GM19035 (cell line): ENCODE data around the gene TRMT44.

ENCODE experiments used
- ATAC-seq: cut with Tn5 transposase; IDR thresholded peaks from one replicate; pipeline ENCODE4 v1.9.1; 2021; ENCODE audit not compliant: unreplicated experiment

The TRMT44 gene

GRCh38 chr4:8465615-8466611, 25.3 kb downstream of the TRMT44 start:
- ATAC-seq: no peak

- ATAC-seq: no peak
Observed at GRCh38 chr4:8467016-8467415, 26.4 kb downstream of the TRMT44 start.

DNA sequence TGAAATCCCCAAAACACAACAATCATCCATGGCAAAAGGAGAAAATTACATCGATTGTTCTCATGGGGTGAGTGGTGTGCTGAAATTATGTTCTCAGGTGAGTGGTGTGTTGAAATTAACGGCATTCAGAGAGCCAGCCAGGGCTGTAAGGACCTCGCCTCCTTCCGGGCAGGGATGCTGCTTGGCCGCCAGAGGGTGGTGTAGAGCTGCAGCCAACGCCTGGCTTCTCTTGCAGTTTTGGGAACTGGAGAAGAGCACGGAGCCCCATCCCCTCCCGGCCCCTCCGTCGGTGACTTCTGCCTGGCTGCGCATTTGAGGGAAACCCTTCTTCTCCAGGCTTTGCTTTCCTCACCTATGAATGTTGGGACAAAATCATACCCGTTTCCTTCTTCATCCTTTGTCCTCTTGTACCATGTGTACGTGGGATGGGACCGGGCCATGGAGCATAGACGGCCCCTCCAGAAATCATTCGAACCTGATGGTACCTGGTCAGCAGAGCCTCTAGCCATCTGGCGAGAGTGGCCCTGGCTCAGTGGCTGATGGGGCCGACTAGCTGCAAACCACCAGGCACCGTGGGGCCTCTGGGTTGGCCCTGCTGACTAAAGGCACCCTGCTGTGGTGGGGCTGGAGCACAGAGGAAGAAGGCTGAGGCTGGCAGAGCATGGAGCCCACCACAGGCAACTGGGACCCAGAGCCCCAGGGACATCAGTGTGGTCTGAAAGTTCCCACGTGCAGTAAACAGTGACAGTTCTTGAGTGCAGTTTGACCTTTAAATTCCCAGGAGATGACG, 28.4 kb downstream of the TRMT44 start:
- ATAC-seq: no peak

DNA sequence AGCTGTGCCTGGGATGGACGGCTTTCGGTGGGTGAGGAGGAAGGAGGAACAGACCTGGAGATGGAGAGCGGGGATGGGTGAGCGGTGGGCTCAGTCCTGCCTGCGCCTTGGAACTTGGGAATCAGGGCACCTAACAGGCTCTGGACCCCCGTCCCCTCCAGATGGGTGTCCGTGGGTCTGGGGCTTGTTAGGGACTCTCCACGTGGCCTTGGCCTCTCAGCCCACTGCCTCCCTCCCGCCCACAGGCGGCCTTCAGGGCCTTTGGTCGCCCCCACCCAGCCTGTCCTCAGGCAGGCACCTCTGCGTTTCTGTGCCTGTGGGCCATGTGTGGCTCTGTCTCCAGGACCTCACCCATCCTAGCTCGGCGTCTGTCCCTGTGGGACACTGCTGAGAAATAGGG, 29.0 kb downstream of the TRMT44 start:
- no peak for ATAC-seq

GRCh38 chr4:8470451-8471024, 30.0 kb downstream of the TRMT44 start:
- ATAC-seq: no peak

- ATAC-seq: no peak
Observed at GRCh38 chr4:8471211-8471875, 30.8 kb downstream of the TRMT44 start.

DNA sequence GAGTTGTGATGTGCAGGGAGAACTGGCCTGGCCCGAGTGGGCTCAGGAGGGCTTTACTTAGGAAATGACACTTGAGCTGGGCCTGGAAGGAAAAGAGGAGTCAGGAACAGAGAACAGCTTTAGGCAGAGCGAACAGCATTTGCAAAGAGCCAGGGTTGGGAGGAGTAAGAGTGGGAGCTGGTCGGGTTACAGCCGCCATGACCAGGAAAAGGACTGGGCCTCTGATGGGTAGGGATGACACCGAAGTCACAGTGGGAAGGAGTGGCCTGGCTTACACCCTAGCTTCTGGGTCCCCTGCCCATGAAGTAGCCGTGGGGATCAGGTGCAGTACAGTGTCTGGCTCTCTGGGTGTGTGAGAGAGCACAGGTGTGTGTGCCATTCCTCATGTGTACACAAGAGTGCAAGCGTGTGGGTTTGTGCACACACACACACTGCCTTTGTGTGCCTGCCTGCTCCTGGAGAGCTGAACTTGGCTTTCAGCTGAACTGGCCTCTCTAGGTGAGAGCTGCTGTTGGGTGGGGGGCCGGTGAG, 31.6 kb downstream of the TRMT44 start:
- ATAC-seq: no peak

DNA sequence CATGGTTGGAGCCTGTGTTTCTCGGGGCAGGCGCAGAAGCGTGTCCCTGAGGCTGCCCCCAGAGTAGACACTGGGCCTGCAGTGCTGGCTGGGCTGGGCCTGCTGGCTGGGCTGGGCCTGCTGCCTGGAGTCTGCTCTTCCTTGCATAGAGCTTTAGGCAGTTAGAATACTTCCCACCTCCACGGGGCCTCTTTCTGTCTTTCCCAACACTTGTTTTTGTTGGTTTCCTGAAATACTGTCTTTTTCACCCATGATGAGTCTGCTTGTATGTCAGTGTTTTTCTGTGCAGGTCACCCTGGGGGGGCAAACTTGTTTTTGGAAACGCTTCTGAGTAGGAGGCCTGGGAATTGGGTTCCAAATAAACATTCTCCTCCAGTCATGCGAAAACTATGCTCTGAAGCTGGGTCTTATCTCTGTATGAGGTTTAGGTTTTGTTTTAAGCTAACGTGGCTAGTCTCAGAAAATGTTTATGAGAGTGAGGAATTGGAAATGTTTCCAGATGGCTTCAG, 32.2 kb downstream of the TRMT44 start:
- no peak for ATAC-seq

DNA sequence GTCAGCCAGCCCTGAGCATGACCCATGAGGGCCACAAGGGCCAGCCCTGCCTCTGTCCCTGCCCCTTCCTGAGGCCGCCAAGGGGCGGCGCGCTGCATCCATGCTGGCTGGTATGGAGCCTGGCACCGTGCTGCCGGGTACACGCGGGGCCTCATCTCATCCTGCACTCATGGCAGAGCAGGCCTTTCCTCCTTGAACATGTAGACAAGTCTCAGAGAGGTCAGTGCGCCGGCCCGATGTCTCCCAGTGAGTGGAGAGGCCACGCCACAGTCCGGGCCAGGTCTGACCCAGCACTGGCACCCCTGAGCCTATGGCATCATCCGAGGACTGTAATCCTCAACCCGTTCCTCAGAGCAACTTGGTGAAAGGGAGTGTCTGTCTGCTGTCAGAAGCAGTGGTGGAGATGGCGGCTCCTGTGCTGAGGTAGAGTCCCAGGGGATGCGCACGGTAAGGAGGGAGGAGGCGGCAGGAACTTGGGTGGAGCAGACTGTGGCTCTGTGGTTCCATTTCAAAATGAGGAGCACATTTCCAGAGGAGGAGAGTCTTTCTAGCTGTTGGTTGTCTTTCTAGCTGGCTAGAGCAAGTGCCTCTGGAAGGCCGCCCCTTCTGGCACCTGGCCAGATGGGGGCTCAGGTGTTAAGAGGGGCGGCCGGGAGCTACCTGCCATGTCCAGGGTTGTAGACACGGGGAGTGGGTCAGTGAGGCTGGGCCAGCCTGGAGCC, 32.8 kb downstream of the TRMT44 start:
- no peak for ATAC-seq

DNA sequence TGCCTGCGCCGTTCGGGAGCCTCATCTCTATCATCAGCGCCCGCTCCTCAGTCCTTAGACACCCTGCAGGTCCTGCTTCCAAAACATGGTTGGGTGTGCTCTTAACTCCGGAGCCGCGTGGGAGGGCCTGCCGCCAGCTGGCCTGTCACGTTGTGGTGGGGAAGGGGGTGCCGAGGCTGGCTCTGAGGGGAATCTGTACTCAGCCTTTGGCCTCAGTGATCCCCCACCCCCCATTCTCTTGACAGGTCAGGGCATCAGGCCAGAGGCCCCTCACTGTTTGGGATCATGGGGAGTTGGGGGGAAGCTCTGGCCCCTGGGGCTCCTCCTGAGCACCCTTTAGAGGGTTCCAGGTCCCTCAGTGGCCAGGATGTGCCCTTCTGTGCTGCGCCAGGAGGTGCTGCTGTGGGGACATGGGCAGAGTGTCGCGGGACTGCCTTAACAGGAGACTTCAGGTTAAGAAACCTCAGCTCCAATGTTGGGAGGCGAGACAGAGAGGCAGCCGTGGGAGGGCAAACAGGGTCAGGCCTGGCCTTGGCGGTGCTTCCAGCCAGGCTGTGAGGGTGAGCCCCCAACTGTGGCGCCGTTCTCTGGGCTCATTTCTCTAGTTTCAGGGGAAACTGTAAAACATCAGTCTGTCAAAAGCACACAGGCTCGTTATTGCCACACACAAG, 33.5 kb downstream of the TRMT44 start:
- no peak for ATAC-seq

DNA sequence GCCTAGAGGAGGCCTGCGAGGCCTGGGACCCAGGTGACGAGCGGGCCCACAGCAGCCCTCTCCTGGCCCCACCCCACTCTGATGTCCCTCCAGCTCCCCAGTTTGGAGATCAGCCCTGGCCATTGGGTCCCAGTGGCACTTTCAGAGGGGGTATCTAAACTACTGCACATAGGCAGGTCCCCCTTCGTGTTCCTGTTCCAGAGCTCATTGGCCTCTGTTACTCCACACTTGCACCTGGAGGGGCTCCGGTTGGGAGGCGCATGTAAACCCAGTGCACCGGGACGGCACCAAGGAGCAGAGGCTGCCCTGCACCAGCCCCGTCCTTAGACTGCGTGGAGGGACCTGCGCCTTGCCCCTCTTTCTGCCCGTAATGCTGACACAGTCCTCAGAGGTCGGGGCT, 34.3 kb downstream of the TRMT44 start:
- ATAC-seq: no peak

GRCh38 chr4:8475751-8476575, 35.4 kb downstream of the TRMT44 start:
- no peak for ATAC-seq

DNA sequence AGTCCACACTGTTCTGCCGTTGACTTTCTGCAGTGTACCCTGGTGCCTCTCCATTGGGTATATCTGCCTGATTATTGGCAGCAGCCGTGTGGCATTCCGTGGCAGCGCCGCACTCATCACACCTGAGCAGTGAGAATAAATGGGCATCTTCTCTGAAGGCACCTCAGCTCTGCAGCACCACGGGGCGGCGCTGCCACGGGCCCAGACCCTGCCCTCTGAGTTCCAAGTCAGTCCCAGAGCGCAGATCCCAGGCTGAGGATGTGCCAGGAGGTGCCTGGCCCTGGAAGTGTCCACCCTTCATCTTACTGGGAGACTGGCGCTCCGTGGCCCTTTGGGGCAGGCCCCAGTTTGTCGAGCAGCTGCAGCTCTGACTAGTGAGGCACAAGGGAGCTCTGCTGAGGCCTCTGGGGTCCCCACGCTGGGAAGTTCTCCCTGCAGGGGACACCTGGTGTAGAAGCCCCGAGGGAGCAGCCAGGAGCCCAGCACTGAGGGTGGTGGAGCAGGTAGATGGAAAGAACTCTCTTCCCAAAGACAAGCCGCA, 36.6 kb downstream of the TRMT44 start:
- ATAC-seq: no peak

- no peak for ATAC-seq
Observed at GRCh38 chr4:8477676-8478075, 37.1 kb downstream of the TRMT44 start.

DNA sequence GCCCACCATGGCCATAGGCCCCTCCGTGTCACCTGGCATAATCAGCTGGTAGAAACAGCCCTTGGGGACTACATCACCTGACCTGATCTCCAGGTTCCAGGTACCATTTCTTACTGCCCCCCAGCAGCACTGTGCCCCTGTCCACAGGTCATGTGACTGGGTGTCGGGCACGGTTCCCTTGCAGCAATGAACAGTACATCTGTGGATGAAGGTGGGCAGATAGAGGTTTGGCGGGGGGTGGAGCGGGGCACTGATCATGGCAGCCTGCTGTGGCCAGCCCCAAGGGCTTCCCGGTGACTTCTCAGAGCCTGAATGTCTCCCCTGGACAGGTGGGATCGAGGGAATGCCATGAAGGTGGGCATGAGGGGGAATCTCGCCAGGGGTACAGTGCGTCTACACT, 37.8 kb downstream of the TRMT44 start:
- ATAC-seq: no peak

DNA sequence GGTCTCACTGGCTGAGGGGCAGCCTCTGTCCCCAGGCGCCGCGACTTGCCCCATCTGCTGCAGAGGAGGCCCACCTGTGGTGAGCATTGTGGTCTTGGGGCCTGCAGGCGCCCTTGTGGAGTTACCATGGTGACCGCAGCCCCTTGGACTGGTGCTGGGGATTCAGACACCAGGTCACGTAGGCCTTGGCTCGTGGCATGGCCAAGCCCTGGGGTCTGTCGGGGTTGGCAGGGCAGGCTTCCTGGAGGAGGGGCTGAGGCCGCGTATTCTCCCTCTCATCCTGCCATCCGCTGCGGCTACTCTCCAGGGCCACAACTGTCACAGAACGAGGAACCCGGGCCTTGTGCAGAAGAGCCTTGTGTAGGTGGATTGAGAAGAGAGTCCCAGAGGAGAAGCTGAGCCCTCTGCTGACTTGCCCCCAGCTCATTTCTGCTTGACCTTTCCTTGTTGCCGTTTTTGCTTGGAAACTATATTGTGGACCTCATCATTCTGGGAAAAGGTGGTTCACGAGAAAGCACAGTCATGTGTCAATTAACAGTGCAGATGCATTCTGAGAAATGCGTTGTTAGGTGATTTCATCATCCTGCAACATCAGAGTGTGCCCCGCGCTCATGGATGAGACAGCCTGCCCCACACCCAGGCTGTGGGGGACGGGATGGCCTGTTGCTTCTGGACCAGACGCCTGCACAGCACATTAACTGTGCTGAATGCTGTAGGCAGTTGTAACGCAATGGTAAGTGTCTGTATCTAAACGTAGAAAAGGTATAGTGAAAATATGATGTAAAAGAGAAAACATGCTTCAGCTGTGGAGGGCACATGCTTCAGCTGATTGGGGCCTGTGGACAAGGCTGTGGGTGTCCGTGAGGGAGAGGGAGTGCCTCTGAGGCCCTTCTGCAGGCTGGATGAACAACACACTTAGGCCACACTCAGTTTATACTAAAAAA, 38.5 kb downstream of the TRMT44 start:
- ATAC-seq: no peak

- no peak for ATAC-seq
Observed at GRCh38 chr4:8480221-8480620, 39.6 kb downstream of the TRMT44 start.
